ENCODE data around the gene CRYAA.

CRYAA gene

DNA sequence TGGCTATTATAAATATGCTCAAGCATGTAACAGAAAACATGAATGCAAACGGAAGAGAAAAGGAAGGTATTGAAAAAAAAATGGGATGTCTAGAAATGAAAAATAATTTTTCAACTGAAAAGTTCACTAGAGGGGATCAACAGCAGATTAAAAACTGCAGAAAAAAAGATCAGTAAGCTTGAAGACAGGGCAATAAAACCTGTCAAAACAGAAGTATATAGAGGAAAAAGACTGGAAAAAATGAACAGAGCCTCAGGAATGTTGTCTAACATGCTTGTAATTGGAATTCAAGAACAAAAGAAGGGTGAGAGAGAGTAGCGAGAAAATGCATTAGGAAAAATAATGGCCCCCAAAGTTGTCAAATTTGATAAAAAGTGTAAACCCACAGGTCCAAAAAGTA is 29.6 kb downstream of the CRYAA start:
- in situ Hi-C loops (cut with HindIII; ENCODE audit: low sequenced_read_pairs): no loop called here
- TF ChIP-seq, protein P1, sequence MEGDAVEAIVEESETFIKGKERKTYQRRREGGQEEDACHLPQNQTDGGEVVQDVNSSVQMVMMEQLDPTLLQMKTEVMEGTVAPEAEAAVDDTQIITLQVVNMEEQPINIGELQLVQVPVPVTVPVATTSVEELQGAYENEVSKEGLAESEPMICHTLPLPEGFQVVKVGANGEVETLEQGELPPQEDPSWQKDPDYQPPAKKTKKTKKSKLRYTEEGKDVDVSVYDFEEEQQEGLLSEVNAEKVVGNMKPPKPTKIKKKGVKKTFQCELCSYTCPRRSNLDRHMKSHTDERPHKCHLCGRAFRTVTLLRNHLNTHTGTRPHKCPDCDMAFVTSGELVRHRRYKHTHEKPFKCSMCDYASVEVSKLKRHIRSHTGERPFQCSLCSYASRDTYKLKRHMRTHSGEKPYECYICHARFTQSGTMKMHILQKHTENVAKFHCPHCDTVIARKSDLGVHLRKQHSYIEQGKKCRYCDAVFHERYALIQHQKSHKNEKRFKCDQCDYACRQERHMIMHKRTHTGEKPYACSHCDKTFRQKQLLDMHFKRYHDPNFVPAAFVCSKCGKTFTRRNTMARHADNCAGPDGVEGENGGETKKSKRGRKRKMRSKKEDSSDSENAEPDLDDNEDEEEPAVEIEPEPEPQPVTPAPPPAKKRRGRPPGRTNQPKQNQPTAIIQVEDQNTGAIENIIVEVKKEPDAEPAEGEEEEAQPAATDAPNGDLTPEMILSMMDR (IDR thresholded peaks at IDR 0.05; ENCODE audit: low read depth, low read length): no peak
- no peak for DNase-seq (ENCODE audit: low read depth, low spot score)
- no peak overlapping the region for H3K4me3 ChIP-seq (ENCODE audit: low read depth, low read length)

DNA sequence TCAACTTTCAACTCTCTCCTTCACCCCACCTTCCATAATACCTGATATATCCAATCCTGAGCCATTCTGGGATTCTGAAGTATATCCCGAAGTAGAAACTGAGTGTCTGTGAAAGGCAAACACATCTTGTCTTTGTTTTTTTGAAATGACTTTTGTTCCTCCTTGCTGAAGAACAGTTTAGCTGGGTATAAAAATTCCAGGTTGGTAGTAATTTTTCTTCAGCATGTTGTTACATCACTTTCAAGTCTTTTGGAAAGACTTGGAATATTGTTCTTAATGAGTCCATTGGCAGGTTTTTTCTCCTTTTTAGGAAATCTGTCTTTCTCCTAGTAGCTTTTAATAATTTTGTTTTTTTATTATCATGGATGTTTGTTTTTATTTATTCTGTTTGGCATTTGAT is 32.7 kb downstream of the CRYAA start:
- no peak overlapping the region for H3K4me3 ChIP-seq (ENCODE audit: low read depth, low read length)
- in situ Hi-C loops (cut with HindIII; ENCODE audit: low sequenced_read_pairs): no loop called here
- DNase-seq (ENCODE audit: low read depth, low spot score): no peak
- TF ChIP-seq, protein P1 (IDR thresholded peaks at IDR 0.05; ENCODE audit: low read depth, low read length): no peak

DNA sequence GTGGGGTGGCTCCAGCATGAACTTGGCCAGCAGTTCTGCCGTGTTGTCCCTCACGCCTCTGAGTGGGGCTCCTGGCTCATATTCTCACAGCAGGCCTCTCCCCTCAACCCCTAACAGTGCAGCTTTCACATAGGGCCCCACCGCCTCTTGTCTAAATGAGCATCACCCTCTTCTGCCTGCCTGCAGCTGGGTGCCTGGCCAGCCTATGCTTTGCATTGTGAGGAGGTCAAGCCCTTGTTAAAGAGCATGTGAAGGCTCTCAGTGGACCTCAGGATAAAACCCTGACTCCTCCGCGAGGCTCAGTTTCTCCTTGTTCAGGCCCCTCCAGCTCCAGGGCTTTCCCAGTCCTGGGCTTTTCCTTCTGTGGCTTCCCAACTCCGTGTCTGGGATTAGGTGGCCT is 34.8 kb downstream of the CRYAA start:
- TF ChIP-seq, protein P1 (IDR thresholded peaks at IDR 0.05; ENCODE audit: low read depth, low read length): no peak
- H3K4me3 ChIP-seq (ENCODE audit: low read depth, low read length): no peak overlapping the region
- DNase-seq (ENCODE audit: low read depth, low spot score): no peak
- in situ Hi-C loops (cut with HindIII; ENCODE audit: low sequenced_read_pairs): no loop called here

DNA sequence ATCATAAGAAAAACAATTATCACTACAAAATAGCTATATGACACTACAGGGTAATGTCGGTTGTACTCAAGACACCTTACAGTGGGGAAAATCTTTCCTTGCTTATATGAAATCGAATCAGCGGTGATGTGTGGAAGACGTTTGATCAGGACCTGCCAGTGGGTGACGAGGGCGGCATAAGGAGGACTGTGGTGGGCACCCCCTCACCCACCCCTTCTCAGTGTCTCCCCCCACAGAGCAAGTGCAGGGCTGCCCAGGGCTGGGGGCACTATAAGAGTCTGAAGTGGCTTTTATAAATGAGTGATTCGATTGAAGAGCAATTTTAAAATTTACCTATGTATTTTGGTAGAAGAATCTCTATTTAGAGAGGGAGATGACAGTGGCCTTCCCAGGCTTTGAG is 35.8 kb downstream of the CRYAA start:
- H3K4me3 ChIP-seq (ENCODE audit: low read depth, low read length): no peak overlapping the region
- DNase-seq (ENCODE audit: low read depth, low spot score): no peak
- TF ChIP-seq, protein P1 (IDR thresholded peaks at IDR 0.05; ENCODE audit: low read depth, low read length): no peak
- in situ Hi-C loops (cut with HindIII; ENCODE audit: low sequenced_read_pairs): no loop called here

DNA sequence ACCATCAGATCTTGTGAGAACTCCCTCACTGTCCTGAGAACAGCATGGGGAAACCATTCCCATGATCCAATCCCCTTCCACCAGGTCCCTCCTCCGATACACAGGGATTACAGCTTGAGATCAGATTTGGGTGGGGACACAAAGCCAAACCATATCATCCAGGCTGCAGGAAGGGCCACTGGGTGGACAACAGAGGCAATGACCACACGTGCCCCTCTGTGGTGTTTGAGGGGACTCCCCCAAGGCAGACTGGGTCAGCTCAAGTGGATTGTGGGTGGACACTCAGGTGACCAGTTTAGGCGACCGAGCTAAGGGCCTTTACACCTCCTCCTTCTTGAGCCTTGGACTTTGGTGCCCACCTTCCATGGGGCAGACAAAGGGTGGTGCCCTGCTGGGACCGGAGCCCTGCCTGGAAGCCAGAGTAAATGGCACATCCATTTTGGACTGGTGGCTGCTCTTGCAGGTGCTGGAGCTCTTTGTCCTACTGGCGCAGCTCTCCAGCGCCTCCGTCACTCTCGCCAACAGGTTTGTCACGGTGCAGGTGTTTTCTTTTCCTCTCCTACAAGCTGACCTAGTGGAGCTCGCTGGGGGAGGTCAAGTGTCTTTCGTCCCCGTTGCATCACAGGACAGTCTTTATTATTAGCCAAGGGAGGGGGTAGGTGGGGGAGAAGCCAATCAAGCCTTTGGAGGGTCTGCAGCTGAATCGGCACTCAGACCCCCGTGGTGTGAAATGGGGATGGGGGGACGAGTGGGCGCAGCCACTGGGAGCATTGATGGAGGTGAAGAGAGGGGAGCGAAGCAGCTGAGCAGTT is 37.6 kb downstream of the CRYAA start:
- in situ Hi-C loops (cut with HindIII; ENCODE audit: low sequenced_read_pairs): no loop called here
- no peak overlapping the region for H3K4me3 ChIP-seq (ENCODE audit: low read depth, low read length)
- TF ChIP-seq, protein P1 (IDR thresholded peaks at IDR 0.05; ENCODE audit: low read depth, low read length): no peak
- DNase-seq (ENCODE audit: low read depth, low spot score): no peak

DNA sequence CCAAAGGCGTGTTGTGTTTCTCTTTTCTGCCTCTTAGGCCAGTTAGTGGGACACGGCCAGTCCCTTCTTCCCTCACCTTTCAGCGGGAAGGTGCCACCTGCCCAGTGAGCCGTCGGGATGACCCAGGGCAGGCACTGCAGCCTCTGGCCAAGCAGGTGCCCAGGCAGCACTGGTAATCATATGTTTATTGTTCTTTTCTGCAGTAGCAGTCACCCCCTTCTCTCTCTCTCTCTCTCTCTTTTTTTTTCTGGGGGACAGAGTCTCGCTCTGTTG is 38.2 kb downstream of the CRYAA start:
- in situ Hi-C loops (cut with HindIII; ENCODE audit: low sequenced_read_pairs): no loop called here
- DNase-seq (ENCODE audit: low read depth, low spot score): no peak
- H3K4me3 ChIP-seq (ENCODE audit: low read depth, low read length): no peak overlapping the region
- TF ChIP-seq, protein P1 (IDR thresholded peaks at IDR 0.05; ENCODE audit: low read depth, low read length): no peak
